ENCODE data around the gene SRGAP2B. TPM values are rescaled to one million over a fixed set of nuclear protein-coding genes. Genes with fewer than 3 reads are reported as not detected.
"Not testable (repeated sequence)": the region's sequence is repeated elsewhere in the genome, so short reads cannot be mapped to it uniquely, and the experiment has no call there.

The SRGAP2B gene
- total and polyA plus RNA-seq, 5 donors: 5.9 to 22.3 (median 19.5) TPM

DNA sequence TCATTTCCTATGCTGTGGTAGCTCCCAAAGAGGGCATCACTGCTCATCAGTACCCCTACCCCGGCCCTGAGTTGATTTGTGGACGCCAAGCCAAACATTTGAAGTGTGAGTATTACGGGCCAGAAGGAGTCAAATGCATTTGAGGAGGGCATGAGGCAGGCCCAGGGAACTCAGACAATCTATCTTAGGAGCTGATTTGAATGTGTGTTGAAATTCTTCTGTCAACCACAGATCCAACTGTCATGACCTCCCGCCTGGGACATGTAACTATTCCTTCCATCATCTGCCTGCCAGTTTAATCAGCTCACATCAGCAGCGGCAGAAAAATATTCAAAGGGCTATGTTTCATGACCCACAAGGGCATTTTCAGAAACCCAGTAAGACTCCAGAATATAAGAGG is 162.1 kb downstream of the SRGAP2B start:
- intact Hi-C loops (cut with DNase I): not testable (repeated sequence)
- WGBS: 71% methylated on average over 4 of the region's 5 CpGs
- peak; percentile 76 to 78 for ATAC-seq

DNA sequence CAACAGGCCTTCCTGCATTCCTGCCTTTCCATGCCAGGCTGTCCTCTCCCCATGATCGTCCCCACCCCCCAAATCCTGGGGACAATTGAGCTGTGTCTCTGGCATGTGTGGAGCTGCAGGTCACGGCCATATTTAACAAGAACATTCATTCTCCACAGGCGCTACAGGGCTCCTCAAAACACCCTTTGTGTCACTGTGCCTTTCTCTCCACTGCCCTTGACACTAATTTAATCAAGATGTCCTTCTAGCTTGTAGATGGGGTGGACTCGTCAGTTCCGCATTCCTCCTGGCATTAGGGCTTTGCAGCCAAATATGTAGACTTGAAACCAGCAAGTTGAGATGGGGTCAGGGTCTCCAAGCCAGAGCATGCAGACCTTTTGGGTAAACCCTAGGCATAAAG is 163.0 kb downstream of the SRGAP2B start:
- DNase-seq (peak in 1 of 3 donors; percentile 21), ATAC-seq (peak in 1 of 2 donors; percentile 34)
- intact Hi-C loops (cut with DNase I); H3K9me3 ChIP-seq (ENCODE audit: control insufficient read depth, low read length); H3K4me3 ChIP-seq (ENCODE audit: low read length); H3K27ac ChIP-seq (ENCODE audit: low read length); H3K4me1 ChIP-seq (ENCODE audit: control insufficient read depth, insufficient read depth, low read length); H3K27me3 ChIP-seq (ENCODE audit: control insufficient read depth, insufficient read depth): not testable (repeated sequence)
- WGBS: 68% methylated on average over 4 of the region's 5 CpGs

More for the DNA sequence above, 162.1 kb downstream of the SRGAP2B start:
- not testable (repeated sequence) for H3K4me1 ChIP-seq (ENCODE audit: control insufficient read depth, insufficient read depth, low read length); H3K27me3 ChIP-seq (ENCODE audit: control insufficient read depth, insufficient read depth); DNase-seq; H3K4me3 ChIP-seq (ENCODE audit: low read length); H3K9me3 ChIP-seq (ENCODE audit: control insufficient read depth, low read length); H3K27ac ChIP-seq (ENCODE audit: low read length)

DNA sequence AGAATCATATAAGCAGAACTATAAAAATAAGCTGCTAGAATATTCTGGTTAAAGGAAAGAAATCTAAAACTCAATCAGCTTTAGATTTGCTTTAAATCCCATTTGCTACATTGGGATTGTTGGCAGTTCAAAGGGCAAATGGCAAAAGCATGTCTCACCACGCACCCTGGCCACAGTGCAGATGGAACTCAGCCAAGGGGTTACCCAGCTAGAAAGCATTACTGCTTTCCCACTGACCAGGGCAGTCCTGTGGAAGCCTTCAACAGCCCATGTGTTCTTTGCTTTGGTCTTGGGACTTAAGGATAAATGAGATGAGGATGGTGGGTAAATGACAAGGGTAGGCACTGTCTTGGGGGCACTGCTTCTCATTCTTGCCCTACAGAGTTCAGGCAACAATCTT is 163.6 kb downstream of the SRGAP2B start:
- H3K4me3 ChIP-seq (ENCODE audit: low read length); H3K27me3 ChIP-seq (ENCODE audit: control insufficient read depth, insufficient read depth); H3K27ac ChIP-seq (ENCODE audit: low read length); intact Hi-C loops (cut with DNase I); H3K9me3 ChIP-seq (ENCODE audit: control insufficient read depth, low read length); ATAC-seq; H3K4me1 ChIP-seq (ENCODE audit: control insufficient read depth, insufficient read depth, low read length); DNase-seq: not testable (repeated sequence)
- 42% methylated on average over 1 of the region's 1 CpG for WGBS

DNA sequence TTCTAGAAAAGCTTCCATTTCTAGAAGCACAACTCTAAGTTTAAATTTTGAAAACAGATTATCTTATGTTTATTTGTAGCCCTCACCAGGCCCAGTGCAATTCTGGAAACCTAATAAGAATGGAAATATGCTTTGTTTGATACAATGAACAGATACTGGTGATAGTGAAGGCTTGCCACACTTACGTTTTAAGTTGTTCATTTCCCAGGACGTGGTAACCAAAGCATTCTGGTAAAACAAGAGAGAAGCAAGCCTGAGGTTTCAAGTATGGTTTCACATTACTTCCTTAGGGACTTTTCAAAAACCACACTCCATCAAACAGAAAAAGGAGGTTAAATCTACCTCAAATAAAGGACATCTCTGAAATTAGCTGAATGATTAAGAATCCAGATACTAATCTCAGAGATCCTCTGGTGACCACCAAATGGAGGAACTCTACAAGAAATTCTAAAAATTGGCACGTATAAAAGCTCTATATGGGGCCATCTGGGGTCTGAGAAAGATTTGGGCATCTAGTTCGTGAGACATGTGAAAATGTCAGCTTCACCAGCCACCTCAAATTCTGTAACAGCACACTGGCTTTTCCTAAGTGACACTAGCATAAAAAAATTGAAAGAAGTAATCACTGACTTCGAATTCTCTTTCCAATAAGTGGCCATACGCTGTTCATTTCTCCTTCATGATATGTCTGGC is 164.9 kb downstream of the SRGAP2B start:
- ATAC-seq; H3K4me3 ChIP-seq (ENCODE audit: low read length); intact Hi-C loops (cut with DNase I); H3K4me1 ChIP-seq (ENCODE audit: control insufficient read depth, insufficient read depth, low read length); H3K9me3 ChIP-seq (ENCODE audit: control insufficient read depth, low read length); H3K27ac ChIP-seq (ENCODE audit: low read length); DNase-seq; H3K27me3 ChIP-seq (ENCODE audit: control insufficient read depth, insufficient read depth): not testable (repeated sequence)
- WGBS: 76% methylated on average over 3 of the region's 6 CpGs

DNA sequence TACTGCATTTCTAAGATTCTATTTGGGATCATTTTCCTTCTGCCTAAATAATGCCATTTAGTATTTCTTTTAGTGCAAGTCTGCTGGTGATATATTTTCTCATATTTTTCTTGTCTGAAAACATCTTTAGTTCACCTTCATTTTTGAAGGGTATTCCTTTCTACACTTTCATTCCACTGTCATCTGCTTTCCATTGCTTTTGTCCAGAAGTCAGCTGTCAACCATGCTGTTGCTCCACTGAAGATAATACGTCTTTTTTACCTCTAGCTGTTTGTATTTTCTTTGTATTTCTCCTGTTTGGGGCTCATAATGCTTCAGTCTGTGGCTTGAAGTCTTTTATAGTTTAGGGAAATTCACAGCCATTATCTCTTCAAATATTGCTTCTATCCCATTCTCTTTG is 167.8 kb downstream of the SRGAP2B start:
- H3K27ac ChIP-seq (ENCODE audit: low read length); intact Hi-C loops (cut with DNase I); H3K9me3 ChIP-seq (ENCODE audit: control insufficient read depth, low read length); H3K27me3 ChIP-seq (ENCODE audit: control insufficient read depth, insufficient read depth); H3K4me3 ChIP-seq (ENCODE audit: low read length); H3K4me1 ChIP-seq (ENCODE audit: control insufficient read depth, insufficient read depth, low read length); ATAC-seq; DNase-seq: not testable (repeated sequence)
- 96% methylated on average over 1 of the region's 1 CpG for WGBS

DNA sequence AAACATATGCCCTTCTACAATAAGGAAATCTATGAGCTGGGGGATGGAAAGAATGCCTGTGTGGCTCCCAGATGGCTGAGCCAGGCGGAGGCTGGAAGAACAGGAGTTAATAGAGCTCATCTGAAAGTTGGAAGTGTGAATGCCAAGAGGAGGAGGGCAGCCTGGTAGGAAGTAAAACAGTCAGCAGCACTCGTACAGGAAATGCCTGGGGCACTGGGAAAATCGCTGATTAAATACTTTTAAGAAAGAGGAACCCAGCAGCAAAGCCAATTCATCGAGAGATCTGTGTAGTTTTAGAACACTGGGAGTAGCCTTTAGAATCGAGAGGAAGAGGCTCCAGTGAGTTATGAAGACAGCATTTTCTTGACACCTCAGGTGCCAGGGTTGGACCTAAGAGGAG is 171.5 kb downstream of the SRGAP2B start:
- H3K4me1 ChIP-seq (ENCODE audit: control insufficient read depth, insufficient read depth, low read length); intact Hi-C loops (cut with DNase I); H3K4me3 ChIP-seq (ENCODE audit: low read length); H3K27ac ChIP-seq (ENCODE audit: low read length); DNase-seq; H3K9me3 ChIP-seq (ENCODE audit: control insufficient read depth, low read length); H3K27me3 ChIP-seq (ENCODE audit: control insufficient read depth, insufficient read depth): not testable (repeated sequence)
- peak; percentile 64 to 76 for ATAC-seq
- no CpG with 5 or more reads among the region's 5 CpGs for WGBS

DNA sequence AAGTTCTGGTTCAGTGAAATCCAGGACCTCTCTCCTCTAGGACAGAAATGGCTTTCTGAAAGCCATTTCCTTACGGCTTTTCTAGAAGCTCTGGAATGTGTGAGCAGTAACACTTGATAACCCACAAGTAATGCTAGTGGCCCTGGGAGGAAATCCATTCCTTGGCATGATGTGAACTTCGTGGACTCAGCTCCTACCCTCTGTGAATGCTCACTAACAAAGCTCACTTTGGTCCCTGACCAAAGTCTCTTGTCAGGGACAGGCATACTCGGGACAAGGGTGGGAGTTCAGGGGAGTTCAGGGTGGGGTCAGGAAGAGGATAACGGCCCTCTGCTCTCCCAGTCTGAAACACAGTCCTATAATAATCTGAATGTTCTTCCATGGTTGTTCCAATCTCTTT is 172.3 kb downstream of the SRGAP2B start:
- intact Hi-C loops (cut with DNase I); H3K27me3 ChIP-seq (ENCODE audit: control insufficient read depth, insufficient read depth); DNase-seq; H3K9me3 ChIP-seq (ENCODE audit: control insufficient read depth, low read length); H3K4me3 ChIP-seq (ENCODE audit: low read length); H3K4me1 ChIP-seq (ENCODE audit: control insufficient read depth, insufficient read depth, low read length): not testable (repeated sequence)
- WGBS: 33% methylated on average over 3 of the region's 4 CpGs
- peak; percentile 57 to 60 for ATAC-seq
- peak overlapping the region; percentile 19 for H3K27ac ChIP-seq (ENCODE audit: low read length)

DNA sequence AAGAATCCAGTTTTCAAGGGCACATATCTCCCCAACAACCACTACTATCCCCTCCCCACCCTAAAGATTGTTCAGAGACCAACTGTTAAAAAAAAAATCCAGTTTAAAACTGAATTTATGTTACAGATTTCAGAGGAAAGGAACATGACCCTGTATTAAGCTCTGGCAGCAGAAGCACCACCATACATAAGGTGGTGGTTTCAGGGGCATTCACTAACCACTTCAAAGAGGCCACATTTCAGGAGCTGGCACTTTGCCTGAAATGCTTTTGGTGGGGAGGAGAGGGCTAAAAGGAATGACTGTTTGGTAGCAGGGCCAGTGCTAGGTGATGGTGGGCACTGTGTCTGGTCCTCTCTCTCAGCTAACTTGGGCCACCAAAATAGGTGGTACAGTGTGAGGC is 176.0 kb downstream of the SRGAP2B start:
- ATAC-seq; H3K27ac ChIP-seq (ENCODE audit: low read length); intact Hi-C loops (cut with DNase I); H3K9me3 ChIP-seq (ENCODE audit: control insufficient read depth, low read length); H3K4me1 ChIP-seq (ENCODE audit: control insufficient read depth, insufficient read depth, low read length); H3K27me3 ChIP-seq (ENCODE audit: control insufficient read depth, insufficient read depth); DNase-seq; H3K4me3 ChIP-seq (ENCODE audit: low read length): not testable (repeated sequence)

DNA sequence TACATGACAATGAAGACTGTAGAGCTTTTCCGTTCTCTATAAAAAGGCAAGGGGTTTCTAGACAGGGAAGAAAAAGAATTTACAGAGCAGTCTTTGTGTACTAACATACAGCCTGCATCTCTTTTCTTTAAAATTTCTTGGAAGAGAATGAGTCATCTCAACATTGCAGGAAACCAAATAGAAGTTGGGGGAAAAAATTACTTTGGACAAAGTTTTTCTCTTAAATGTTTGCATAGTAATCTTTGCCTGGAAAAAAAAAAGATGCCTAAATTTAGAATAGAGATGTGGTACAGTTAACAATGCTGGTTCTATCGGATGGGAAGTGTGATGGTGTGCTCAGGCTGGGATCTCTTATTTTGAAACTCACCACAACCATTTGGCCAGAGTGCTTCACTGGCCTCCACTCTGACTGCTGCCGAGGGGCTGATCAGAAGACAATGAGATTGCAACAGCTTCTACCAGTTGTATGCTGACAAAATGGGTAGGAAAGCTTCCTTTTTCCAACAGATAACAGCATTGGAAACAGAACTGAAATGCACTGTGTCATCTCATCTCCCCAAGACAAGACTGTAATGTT is 177.0 kb downstream of the SRGAP2B start:
- not testable (repeated sequence) for DNase-seq

DNA sequence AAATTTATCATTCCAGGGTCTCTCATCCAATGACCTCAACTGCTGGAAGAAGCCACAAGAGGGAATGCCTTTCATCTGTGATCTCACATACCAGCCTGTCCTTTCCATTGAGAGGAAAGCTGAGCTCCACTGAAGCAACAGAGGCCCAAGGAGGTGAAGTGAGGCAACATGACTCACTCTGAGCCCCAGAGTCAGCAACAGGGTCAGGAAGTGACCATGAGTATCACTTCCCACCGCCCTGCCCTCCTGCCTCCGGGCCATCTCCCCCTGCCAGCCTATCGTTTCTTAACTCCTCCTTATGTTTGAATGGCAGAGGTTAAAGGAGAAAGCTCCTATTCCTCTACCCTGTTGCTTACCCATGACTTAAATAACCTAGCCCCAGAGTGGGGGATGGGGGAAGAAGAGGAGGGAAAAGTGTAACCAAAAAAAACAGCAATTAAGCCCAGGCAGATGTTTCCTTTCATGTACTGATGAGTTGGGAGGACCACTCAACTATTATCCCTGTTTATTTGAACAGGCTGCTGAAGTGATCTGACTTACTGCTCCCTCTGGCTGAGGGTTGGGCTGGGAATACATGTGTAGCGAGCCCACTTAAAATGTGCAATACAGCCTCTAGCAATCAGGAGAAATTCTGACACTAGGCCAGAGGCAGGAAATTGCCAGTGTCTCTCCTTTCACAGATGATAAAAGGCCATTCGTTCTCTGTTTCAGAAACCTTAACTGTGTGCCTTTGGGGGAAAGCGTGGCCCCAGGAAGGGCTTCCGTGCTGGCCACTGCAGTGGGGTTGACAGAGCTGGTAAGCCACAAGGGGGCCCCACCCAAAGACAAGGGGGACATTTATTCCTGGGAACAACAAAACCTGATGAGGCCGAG is 177.7 kb downstream of the SRGAP2B start:
- H3K27ac ChIP-seq (ENCODE audit: low read length); intact Hi-C loops (cut with DNase I); H3K4me1 ChIP-seq (ENCODE audit: control insufficient read depth, insufficient read depth, low read length); H3K9me3 ChIP-seq (ENCODE audit: control insufficient read depth, low read length); H3K4me3 ChIP-seq (ENCODE audit: low read length); H3K27me3 ChIP-seq (ENCODE audit: control insufficient read depth, insufficient read depth); DNase-seq: not testable (repeated sequence)
- no CpG with 5 or more reads among the region's 8 CpGs for WGBS
- peak; percentile 69 to 90 for ATAC-seq

More for the DNA sequence above, 177.0 kb downstream of the SRGAP2B start:
- peak; percentile 72 to 82 for ATAC-seq
- H3K27ac ChIP-seq (ENCODE audit: low read length); H3K4me3 ChIP-seq (ENCODE audit: low read length); intact Hi-C loops (cut with DNase I); H3K4me1 ChIP-seq (ENCODE audit: control insufficient read depth, insufficient read depth, low read length); H3K27me3 ChIP-seq (ENCODE audit: control insufficient read depth, insufficient read depth); H3K9me3 ChIP-seq (ENCODE audit: control insufficient read depth, low read length): not testable (repeated sequence)
- WGBS: 22% methylated on average over 1 of the region's 3 CpGs

Data from right cardiac atrium (tissue), 5 donors.